H1 (cell line): ENCODE results near the gene LRRC72. TPM values are rescaled to one million over a fixed set of nuclear protein-coding genes. Genes with fewer than 3 reads are reported as not detected.

Source experiments
- CTCF ChIA-PET: fragments of 300-600 bp; sonication (Branson Sonifier 250); formaldehyde crosslinking; loops from one replicate; lab custom pipeline; 2021; ENCODE audit not compliant: partially characterized antibody; lab: Charles Lee
- POLR2A ChIA-PET: fragments of 300-600 bp; sonication (Branson Sonifier 250); formaldehyde crosslinking; loops from one replicate; lab custom pipeline; 2021; ENCODE audit warnings: inconsistent platforms; ENCODE audit not compliant: partially characterized antibody; lab: Charles Lee
- DNase-seq, 2 experiments: peaks; one replicate each; pipeline versions ENCODE4 v3.0.0 to v3.0.0-alpha.2; 2010 to 2022; ENCODE audit warnings: low spot score in 2 of 2, low read depth in 1 of 2, mixed read lengths in 1 of 2
- FAIRE-seq: peaks from 2 replicates; lab custom pipeline; 2011; peaks lifted over from hg19 to GRCh38; lab: Jason Lieb, UNC
- H2AFZ ChIP-seq: 2 replicates; pipeline ENCODE4 v1.8.1; 2012; ENCODE audit warnings: low read length, inconsistent platforms
- H2AK5ac ChIP-seq: 2 replicates; pipeline ENCODE4 v1.6.1; 2013; ENCODE audit warnings: low read depth, low read length
- H2BK120ac ChIP-seq: replicated peaks from 2 replicates; pipeline ENCODE3; 2013; ENCODE audit warnings: low read depth, low read length, inconsistent platforms
- H2BK12ac ChIP-seq: 2 replicates; pipeline ENCODE4 v1.6.1; 2013; ENCODE audit warnings: low read depth, low read length
- H2BK15ac ChIP-seq: 2 replicates; pipeline ENCODE4 v1.6.1; 2013; ENCODE audit warnings: low read length
- H2BK20ac ChIP-seq: 2 replicates; pipeline ENCODE4 v1.6.1; 2013; ENCODE audit warnings: low read length
- H2BK5ac ChIP-seq: 2 replicates; pipeline ENCODE4 v1.6.1; 2013; ENCODE audit warnings: low read depth, low read length
- H3K14ac ChIP-seq: 2 replicates; pipeline ENCODE4 v1.6.1; 2013; ENCODE audit warnings: inconsistent platforms; ENCODE audit not compliant: insufficient read length
- H3K18ac ChIP-seq: 2 replicates; pipeline ENCODE4 v1.6.1; 2013; ENCODE audit warnings: low read length; ENCODE audit errors: extremely low read depth
- H3K23ac ChIP-seq: 2 replicates; pipeline ENCODE4 v1.6.1; 2013; ENCODE audit warnings: inconsistent platforms; ENCODE audit not compliant: insufficient read length
- H3K23me2 ChIP-seq: 2 replicates; pipeline ENCODE4 v1.6.1; 2013; ENCODE audit warnings: low read depth, low read length
- H3K27ac ChIP-seq: 2 replicates; pipeline ENCODE4 v1.6.1; 2011; ENCODE audit warnings: low read depth, low read length, inconsistent platforms
- H3K27me3 ChIP-seq, 4 experiments: replicated peaks in 1 of 4; 1 replicate in 1 of 4; 2 replicates in 3 of 4; pipeline versions ENCODE4 v1.6.1 to v1.8.1; 2011 to 2013; ENCODE audit warnings: low read length in 3 of 4, mild to moderate bottlenecking in 3 of 4, inconsistent platforms in 2 of 4, mixed read lengths in 2 of 4, moderate library complexity in 1 of 4; ENCODE audit not compliant: control insufficient read depth in 3 of 4, insufficient read depth in 3 of 4; ENCODE audit errors: extremely low read depth in 1 of 4
- H3K36me3 ChIP-seq, 4 experiments: 2 replicates each; pipeline versions ENCODE4 v1.6.1 to v1.8.1; 2011 to 2013; ENCODE audit warnings: mild to moderate bottlenecking in 4 of 4, low read length in 3 of 4, moderate library complexity in 2 of 4, control low read depth in 1 of 4, inconsistent platforms in 1 of 4; ENCODE audit not compliant: insufficient read depth in 4 of 4, control insufficient read depth in 2 of 4
- H3K4ac ChIP-seq: replicated peaks from 2 replicates; pipeline ENCODE3; 2013; ENCODE audit warnings: low read length, low read depth, mixed read lengths, inconsistent platforms; ENCODE audit not compliant: insufficient read length
- H3K4me1 ChIP-seq, 4 experiments: replicated peaks in 1 of 4; 1 replicate in 1 of 4; 2 replicates in 3 of 4; pipeline versions ENCODE4 v1.6.1 to v1.8.1; 2011 to 2013; ENCODE audit warnings: low read length in 3 of 4, inconsistent platforms in 2 of 4, mixed read lengths in 1 of 4; ENCODE audit not compliant: insufficient read depth in 4 of 4, control insufficient read depth in 3 of 4
- H3K4me2 ChIP-seq, 2 experiments: 2 replicates each; pipeline versions ENCODE4 v1.6.1 to v1.8.1; 2011 to 2013; ENCODE audit warnings: low read depth in 2 of 2, low read length in 2 of 2, control low read depth in 1 of 2, inconsistent platforms in 1 of 2, mild to moderate bottlenecking in 1 of 2; ENCODE audit not compliant: insufficient read depth in 1 of 2
- H3K4me3 ChIP-seq, 4 experiments: fragments of 200-600, 300-600 bp in 1 of 4; sonication (generic), shearing (Covaris generic), sonication (Bioruptor Twin) in 1 of 4; 2 replicates each; pipeline versions ENCODE4 v1.5.1 to v1.8.1; 2011 to 2016; ENCODE audit warnings: low read length in 4 of 4, low read depth in 3 of 4, control low read depth in 2 of 4, inconsistent platforms in 2 of 4, mild to moderate bottlenecking in 2 of 4, mixed read lengths in 1 of 4, moderate library complexity in 1 of 4; ENCODE audit not compliant: insufficient read depth in 2 of 4; ENCODE audit errors: extremely low read depth in 1 of 4
- H3K56ac ChIP-seq: replicated peaks from 2 replicates; pipeline ENCODE3; 2013; ENCODE audit warnings: low read depth, mild to moderate bottlenecking, mixed read lengths, low read length, inconsistent platforms; ENCODE audit not compliant: insufficient read length
- H3K79me1 ChIP-seq: 2 replicates; pipeline ENCODE4 v1.6.1; 2013; ENCODE audit warnings: low read depth, low read length, control low read depth
- H3K79me2 ChIP-seq, 2 experiments: 2 replicates each; pipeline versions ENCODE4 v1.6.1 to v1.8.1; 2012 to 2013; ENCODE audit warnings: low read length in 2 of 2, mild to moderate bottlenecking in 2 of 2, inconsistent platforms in 1 of 2; ENCODE audit not compliant: insufficient read depth in 2 of 2, control insufficient read depth in 1 of 2
- H3K9ac ChIP-seq, 4 experiments: replicated peaks in 1 of 4; 1 replicate in 1 of 4; 2 replicates in 3 of 4; pipeline versions ENCODE4 v1.6.1 to v1.8.1; 2011 to 2013; ENCODE audit warnings: low read depth in 3 of 4, low read length in 3 of 4, control low read depth in 2 of 4, mild to moderate bottlenecking in 2 of 4, moderate library complexity in 2 of 4, inconsistent platforms in 1 of 4; ENCODE audit errors: extremely low read depth in 1 of 4
- H3K9me3 ChIP-seq, 2 experiments: 2 replicates each; pipeline versions ENCODE4 v1.6.1 to v1.8.1; 2012 to 2013; ENCODE audit warnings: mild to moderate bottlenecking in 2 of 2, moderate library complexity in 2 of 2, control low read depth in 1 of 2, inconsistent platforms in 1 of 2, low read depth in 1 of 2, low read length in 1 of 2, mixed read lengths in 1 of 2; ENCODE audit not compliant: insufficient read depth in 2 of 2
- H4K20me1 ChIP-seq, 2 experiments: replicated peaks in 1 of 2; 2 replicates each; pipeline versions ENCODE3 to v1.8.1; 2011 to 2013; ENCODE audit warnings: inconsistent platforms in 2 of 2, low read length in 2 of 2, mild to moderate bottlenecking in 1 of 2; ENCODE audit not compliant: insufficient read depth in 2 of 2, control insufficient read depth in 1 of 2
- H4K5ac ChIP-seq: 2 replicates; pipeline ENCODE4 v1.6.1; 2013; ENCODE audit warnings: low read length, low read depth, mixed read lengths, inconsistent platforms; ENCODE audit not compliant: insufficient read length
- H4K8ac ChIP-seq: 2 replicates; pipeline ENCODE4 v1.8.0; 2013; ENCODE audit warnings: mild to moderate bottlenecking, moderate library complexity, low read length, inconsistent platforms; ENCODE audit not compliant: insufficient read depth; ENCODE audit errors: extremely low read depth
- H4K91ac ChIP-seq: replicated peaks from 2 replicates; pipeline ENCODE3; 2013; ENCODE audit warnings: low read length, mixed read lengths, inconsistent platforms; ENCODE audit not compliant: insufficient read length
- BCL11A ChIP-seq, 2 experiments: IDR thresholded peaks; one replicate each; pipeline ENCODE4 v1.6.1; 2011; ENCODE audit warnings: low read depth in 2 of 2, low read length in 2 of 2, mild to moderate bottlenecking in 2 of 2
- BRCA1 ChIP-seq: IDR thresholded peaks from 2 replicates; pipeline ENCODE4 v1.6.1; 2012; ENCODE audit warnings: low read depth, low read length, improper control_type of control experiment
- CBX5 ChIP-seq: fragments of 300-800, 300-1000 bp; sonication (generic); IDR thresholded peaks from 2 replicates; pipeline ENCODE4 v1.7.1; 2016; ENCODE audit warnings: antibody characterized with exemption, low read length, low read depth
- EGR1 ChIP-seq: IDR thresholded peaks from 2 replicates; pipeline ENCODE4 v1.6.1; 2011; ENCODE audit warnings: low read depth, low read length, borderline replicate concordance
- FOSL1 ChIP-seq: IDR thresholded peaks from 2 replicates; pipeline ENCODE4 v1.6.1; 2011; ENCODE audit warnings: mild to moderate bottlenecking, low read depth, low read length, moderate library complexity; ENCODE audit not compliant: insufficient read depth
- KDM4A ChIP-seq: IDR thresholded peaks from one replicate; pipeline ENCODE4 v1.7.1; 2012; ENCODE audit warnings: low read depth, mild to moderate bottlenecking, moderate library complexity, low read length, inconsistent platforms; ENCODE audit not compliant: severe bottlenecking
- PHF8 ChIP-seq: fragments of 200-600 bp; sonication (generic); conservative IDR thresholded peaks from 2 replicates; pipeline ENCODE4 v1.7.1; 2012; ENCODE audit warnings: low read depth, mild to moderate bottlenecking, inconsistent platforms, low read length, moderate library complexity
- POLR2AphosphoS5 ChIP-seq: IDR thresholded peaks from 2 replicates; pipeline ENCODE4 v1.6.1; 2011; ENCODE audit warnings: low read depth, low read length
- POU5F1 ChIP-seq: IDR thresholded peaks from 2 replicates; pipeline ENCODE4 v1.6.1; 2011; ENCODE audit warnings: low read depth, mild to moderate bottlenecking, low read length, moderate library complexity
- SIN3A ChIP-seq, 2 experiments: IDR thresholded peaks in 1 of 2; conservative IDR thresholded peaks in 1 of 2; 2 replicates each; pipeline ENCODE4 v1.6.1; 2011 to 2012; ENCODE audit warnings: low read length in 2 of 2, improper control_type of control experiment in 1 of 2, low read depth in 1 of 2, mild to moderate bottlenecking in 1 of 2
- TBP ChIP-seq: IDR thresholded peaks from 2 replicates; pipeline ENCODE4 v1.6.1; 2011; ENCODE audit warnings: low read depth, low read length, improper control_type of control experiment
- USF2 ChIP-seq: IDR thresholded peaks from 2 replicates; pipeline ENCODE4 v1.6.1; 2011; ENCODE audit warnings: low read length, improper control_type of control experiment
- YY1 ChIP-seq: IDR thresholded peaks from 2 replicates; pipeline ENCODE4 v1.6.1; 2011; ENCODE audit warnings: low read depth, mild to moderate bottlenecking, low read length
- WGBS, 2 experiments: shearing (Covaris generic) in 1 of 2; methylation state at CpG; one replicate each; pipeline versions ENCODE4 v1.1.6 to v1.1.7; 2013 to 2015; ENCODE audit warnings: low lambda C conversion rate in 2 of 2, mixed read lengths in 2 of 2, inconsistent platforms in 1 of 2, low coverage in 1 of 2, missing lambda C conversion rate in 1 of 2; ENCODE audit not compliant: insufficient replicate concordance in 2 of 2, insufficient coverage in 1 of 2, insufficient read length in 1 of 2; ENCODE audit errors: extremely low coverage in 1 of 2, missing lambda C conversion rate in 1 of 2; 5-methylcytosine and 5-hydroxymethylcytosine counted together
- polyA plus RNA-seq, 7 experiments: library from polyadenylated mRNA; depleted of rRNA in 3 of 7; stranded (reverse) in 5 of 7; unstranded in 2 of 7; fragments of >200 nt in 5 of 7; fragments of 200-250 nt in 2 of 7; gene quantifications; 1 replicate in 5 of 7; 2 replicates in 1 of 7; 4 replicates in 1 of 7; pipeline versions ENCODE4 v1.2.1 to v1.2.3, GENCODE V29; 2011 to 2013; ENCODE audit warnings: missing spikeins in 2 of 7, mixed read lengths in 2 of 7
- total RNA-seq: library from RNA; stranded (reverse); fragmentation: NEBNext Ultra II Directional; extraction: Animal tissue kit (Norgen Biotek cat#: 25700); gene quantifications from 2 replicates; pipeline ENCODE4 v1.2.1, GENCODE V29; 2021

LRRC72 gene
- total and polyA plus RNA-seq, 2 of the 8 experiments (the other 6 are each of a cell fraction or from before 2014, with no cell fraction given) = not detected

- H2BK20ac ChIP-seq = no peak overlapping the region
- H2BK120ac ChIP-seq = no peak overlapping the region
- no peak overlapping the region for H2AK5ac ChIP-seq
- H3K4me1 ChIP-seq = no peaks in the 10 kb centered on the region
- H3K14ac ChIP-seq = no peak overlapping the region
- H3K79me2 ChIP-seq = no peaks in the 10 kb centered on the region
- H3K4me3 ChIP-seq = no peak overlapping the region
- H3K9ac ChIP-seq = no peak overlapping the region
- 90% methylated on average over 1 of the region's 1 CpG; no CpG with 5 or more reads in 1 of the 2 experiments for WGBS, 2 experiments
- no peak overlapping the region for H4K91ac ChIP-seq
- CTCF ChIA-PET = interaction anchor here (1.6 kb wide), 1 partner anchor 12 kb away, joined by 3 read pairs; no protein-coding TSS in a partner anchor
- FAIRE-seq = no peak
- POLR2A ChIA-PET = no interaction called here
- H3K23ac ChIP-seq = no peak overlapping the region
- no peak overlapping the region for H4K5ac ChIP-seq
- no peaks in the 10 kb centered on the region for H3K79me1 ChIP-seq
- no peak overlapping the region for H3K56ac ChIP-seq
- no peak overlapping the region for H2BK15ac ChIP-seq
- no peak overlapping the region for H3K18ac ChIP-seq
- H3K36me3 ChIP-seq = no peaks in the 10 kb centered on the region
- no peak overlapping the region for H2AFZ ChIP-seq
- no peak overlapping the region for H3K4ac ChIP-seq
- H4K8ac ChIP-seq = no peak overlapping the region
- no peaks in the 10 kb centered on the region for H3K23me2 ChIP-seq
- DNase-seq = no peak
- no peak overlapping the region for H3K4me2 ChIP-seq
- no peaks in the 10 kb centered on the region for H4K20me1 ChIP-seq
- no peak overlapping the region for H2BK12ac ChIP-seq
- H3K9me3 ChIP-seq = no peaks in the 10 kb centered on the region
- no peaks in the 10 kb centered on the region for H3K27me3 ChIP-seq
- no peak overlapping the region for H2BK5ac ChIP-seq
- no peak overlapping the region for H3K27ac ChIP-seq
- TF ChIP-seq USF2 (no peak), CBX5 (no peak), SIN3A (conservative IDR thresholded peaks at IDR 0.05 in 1 of 2, IDR thresholded peaks at IDR 0.05 in 1 of 2; ENCODE audit: low read depth in 1 of 2, low read length in 2 of 2) (no peak), TBP (no peak), KDM4A (no peak), POLR2AphosphoS5 (no peak), BCL11A (IDR thresholded peaks at IDR 0.05; ENCODE audit: low read depth in 2 of 2, low read length in 2 of 2) (no peak), BRCA1 (no peak), POU5F1 (no peak), YY1 (no peak), PHF8 (no peak), EGR1 (no peak), FOSL1 (no peak)
Observed at GRCh38 chr7:16529697-16530096, 3.1 kb downstream of the LRRC72 start.
